HepG2 (cell line): ENCODE results near the gene SAMD10. TPM values are rescaled to one million over a fixed set of nuclear protein-coding genes. Genes with fewer than 3 reads are reported as not detected.

Experiments
- ADNP ChIP-seq: sonication (generic); formaldehyde crosslinking; IDR thresholded peaks from 2 replicates; pipeline ENCODE4 v1.4.0; 2020; ENCODE audit warnings: missing genetic modification reagents
- CENPX ChIP-seq: sonication (generic); formaldehyde crosslinking; IDR thresholded peaks from 2 replicates; pipeline ENCODE4 v1.9.0; 2021; ENCODE audit warnings: mild to moderate bottlenecking, missing genetic modification reagents, moderate library complexity
- ELF1 ChIP-seq: sonication (generic); formaldehyde crosslinking; IDR thresholded peaks from 2 replicates; pipeline ENCODE4 v1.4.0; 2020; ENCODE audit warnings: missing genetic modification reagents
- ESRRA ChIP-seq: sonication (generic); formaldehyde crosslinking; IDR thresholded peaks from 2 replicates; pipeline ENCODE4 v1.5.1; 2020; ENCODE audit warnings: mild to moderate bottlenecking, low read depth, missing genetic modification reagents
- FOXK2 ChIP-seq: fragments of 450-650 bp; IDR thresholded peaks from 2 replicates; pipeline ENCODE4 v1.6.1; 2016
- FOXM1 ChIP-seq: sonication (generic); formaldehyde crosslinking; IDR thresholded peaks from 2 replicates; pipeline ENCODE4 v1.5.0; 2020; ENCODE audit warnings: missing genetic modification reagents
- GPN1 ChIP-seq: sonication (generic); formaldehyde crosslinking; IDR thresholded peaks from 2 replicates; pipeline ENCODE4 v1.5.1; 2020; ENCODE audit warnings: missing genetic modification reagents, borderline replicate concordance
- KLF9 ChIP-seq: IDR thresholded peaks from 2 replicates; pipeline ENCODE4 v1.6.1; 2016; ENCODE audit warnings: low read depth
- NR2F6 ChIP-seq, 2 experiments: IDR thresholded peaks; 2 replicates each; pipeline ENCODE4 v1.6.1; 2016; ENCODE audit warnings: antibody characterized with exemption in 1 of 2, mild to moderate bottlenecking in 1 of 2
- TAF1 ChIP-seq: sonication (generic); formaldehyde crosslinking; IDR thresholded peaks from 2 replicates; pipeline ENCODE4 v1.4.0; 2020; ENCODE audit warnings: missing genetic modification reagents
- WIZ ChIP-seq: sonication (generic); formaldehyde crosslinking; IDR thresholded peaks from 2 replicates; pipeline ENCODE4 v1.5.1; 2020; ENCODE audit warnings: mild to moderate bottlenecking, missing genetic modification reagents
- ZEB1 ChIP-seq: IDR thresholded peaks from 2 replicates; pipeline ENCODE4 v1.6.1; 2012; ENCODE audit warnings: mild to moderate bottlenecking, low read depth, inconsistent platforms; ENCODE audit not compliant: insufficient replicate concordance
- ZIK1 ChIP-seq: sonication (generic); formaldehyde crosslinking; IDR thresholded peaks from 2 replicates; pipeline ENCODE4 v1.5.0; 2020; ENCODE audit warnings: mild to moderate bottlenecking, low read depth, missing genetic modification reagents, borderline replicate concordance
- ZNF253 ChIP-seq: sonication (generic); formaldehyde crosslinking; IDR thresholded peaks from 2 replicates; pipeline ENCODE4 v1.8.0; 2022; ENCODE audit warnings: mild to moderate bottlenecking, missing genetic modification reagents, borderline replicate concordance
- ZNF317 ChIP-seq: sonication (generic); formaldehyde crosslinking; IDR thresholded peaks from 2 replicates; pipeline ENCODE4 v1.5.0; 2020; ENCODE audit warnings: mild to moderate bottlenecking, missing genetic modification reagents
- ZNF326 ChIP-seq: sonication (generic); formaldehyde crosslinking; IDR thresholded peaks from 2 replicates; pipeline ENCODE4 v1.4.0; 2020; ENCODE audit warnings: missing genetic modification reagents, borderline replicate concordance
- ZNF552 ChIP-seq: sonication (generic); formaldehyde crosslinking; IDR thresholded peaks from 2 replicates; pipeline ENCODE4 v1.9.0; 2022; ENCODE audit warnings: missing genetic modification reagents, mild to moderate bottlenecking, borderline replicate concordance
- ZNF580 ChIP-seq: IDR thresholded peaks from 2 replicates; pipeline ENCODE4 v1.6.1; 2016; ENCODE audit warnings: low read depth, borderline replicate concordance
- ZNF746 ChIP-seq: sonication (generic); formaldehyde crosslinking; IDR thresholded peaks from 2 replicates; pipeline ENCODE4 v1.8.0; 2022; ENCODE audit warnings: mild to moderate bottlenecking, missing genetic modification reagents
- polyA plus RNA-seq, 8 experiments: library from polyadenylated mRNA; depleted of rRNA in 3 of 8; stranded (reverse) in 7 of 8; unstranded in 1 of 8; fragments of >200 nt; fragmentation: Illumina TruSeq in 4 of 8; extraction: Trizol in 4 of 8; gene quantifications; 2 replicates each; pipeline versions ENCODE4 v1.2.1 to v1.2.3, GENCODE V29; 2011 to 2016; ENCODE audit warnings: low read depth in 4 of 8, missing spikeins in 1 of 8, mixed read lengths in 1 of 8; ENCODE audit not compliant: insufficient read depth in 1 of 8
- total RNA-seq, 5 experiments: library from RNA; depleted of rRNA; stranded (reverse); fragments of >200 nt; fragmentation: Illumina TruSeq; extraction: Trizol; gene quantifications; 2 replicates each; pipeline ENCODE4 v1.2.3, GENCODE V29; 2016; ENCODE audit warnings: low read depth in 1 of 5
- TF ChIP-seq, protein P1 (sequence below): sonication (generic); formaldehyde crosslinking; IDR thresholded peaks from 2 replicates; pipeline ENCODE4 v1.4.0; 2020; ENCODE audit warnings: mild to moderate bottlenecking, missing genetic modification reagents, borderline replicate concordance
- TF ChIP-seq, protein P2 (sequence below): sonication (generic); formaldehyde crosslinking; IDR thresholded peaks from 2 replicates; pipeline ENCODE4 v1.8.0; 2022; ENCODE audit warnings: mild to moderate bottlenecking, missing genetic modification reagents
- TF ChIP-seq, protein P3 (sequence below): sonication (generic); formaldehyde crosslinking; IDR thresholded peaks from 2 replicates; pipeline ENCODE4 v1.4.0; 2020; ENCODE audit warnings: missing genetic modification reagents

The SAMD10 gene
- total and polyA plus RNA-seq, 2 of the 13 experiments (the other 11 are each of a cell fraction or from before 2014, with no cell fraction given): 6.1 to 11.0 TPM

DNA sequence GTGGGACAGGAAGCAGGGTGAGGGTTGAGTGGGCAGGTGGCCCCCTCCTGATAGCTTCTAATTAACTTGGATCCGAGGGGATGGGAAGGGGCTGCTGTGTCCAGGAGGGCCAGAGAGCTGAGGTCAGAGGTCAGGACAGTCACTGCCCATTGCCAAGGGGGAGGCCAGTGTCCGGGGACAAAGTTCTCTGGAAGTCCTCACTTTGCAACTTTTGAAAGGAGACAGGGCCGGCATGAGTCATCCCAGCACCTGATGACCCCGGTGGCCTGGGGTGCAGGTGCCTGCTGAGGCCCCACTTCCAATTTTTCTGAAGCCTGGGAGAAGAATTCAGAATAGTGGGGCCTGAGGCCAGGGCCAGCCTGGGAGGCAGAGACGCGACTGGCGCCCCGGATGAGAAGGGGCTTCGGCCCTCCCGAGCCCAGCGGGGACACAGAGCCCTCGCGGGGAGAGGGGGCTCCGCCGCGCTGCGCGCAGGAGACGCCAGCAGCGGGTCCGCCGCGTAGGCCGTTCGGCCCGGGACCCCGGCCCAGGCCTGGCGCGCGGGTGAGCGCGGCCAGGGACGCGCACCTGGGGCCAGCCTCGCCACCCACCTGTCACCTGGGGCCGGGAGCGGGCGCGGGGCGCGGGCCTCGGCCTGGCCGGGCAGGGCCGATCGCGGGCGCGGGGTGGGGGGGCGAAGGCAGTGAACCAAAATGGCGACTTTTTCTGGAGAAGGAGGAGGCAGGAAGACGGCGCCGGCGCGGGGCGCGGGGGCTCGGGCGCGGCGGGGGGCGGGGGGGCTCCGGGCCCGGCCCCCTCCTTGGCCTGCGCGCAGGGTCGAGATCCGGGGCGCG is 10.3 kb downstream of the SAMD10 start (continued):
- TF ChIP-seq, protein P1, sequence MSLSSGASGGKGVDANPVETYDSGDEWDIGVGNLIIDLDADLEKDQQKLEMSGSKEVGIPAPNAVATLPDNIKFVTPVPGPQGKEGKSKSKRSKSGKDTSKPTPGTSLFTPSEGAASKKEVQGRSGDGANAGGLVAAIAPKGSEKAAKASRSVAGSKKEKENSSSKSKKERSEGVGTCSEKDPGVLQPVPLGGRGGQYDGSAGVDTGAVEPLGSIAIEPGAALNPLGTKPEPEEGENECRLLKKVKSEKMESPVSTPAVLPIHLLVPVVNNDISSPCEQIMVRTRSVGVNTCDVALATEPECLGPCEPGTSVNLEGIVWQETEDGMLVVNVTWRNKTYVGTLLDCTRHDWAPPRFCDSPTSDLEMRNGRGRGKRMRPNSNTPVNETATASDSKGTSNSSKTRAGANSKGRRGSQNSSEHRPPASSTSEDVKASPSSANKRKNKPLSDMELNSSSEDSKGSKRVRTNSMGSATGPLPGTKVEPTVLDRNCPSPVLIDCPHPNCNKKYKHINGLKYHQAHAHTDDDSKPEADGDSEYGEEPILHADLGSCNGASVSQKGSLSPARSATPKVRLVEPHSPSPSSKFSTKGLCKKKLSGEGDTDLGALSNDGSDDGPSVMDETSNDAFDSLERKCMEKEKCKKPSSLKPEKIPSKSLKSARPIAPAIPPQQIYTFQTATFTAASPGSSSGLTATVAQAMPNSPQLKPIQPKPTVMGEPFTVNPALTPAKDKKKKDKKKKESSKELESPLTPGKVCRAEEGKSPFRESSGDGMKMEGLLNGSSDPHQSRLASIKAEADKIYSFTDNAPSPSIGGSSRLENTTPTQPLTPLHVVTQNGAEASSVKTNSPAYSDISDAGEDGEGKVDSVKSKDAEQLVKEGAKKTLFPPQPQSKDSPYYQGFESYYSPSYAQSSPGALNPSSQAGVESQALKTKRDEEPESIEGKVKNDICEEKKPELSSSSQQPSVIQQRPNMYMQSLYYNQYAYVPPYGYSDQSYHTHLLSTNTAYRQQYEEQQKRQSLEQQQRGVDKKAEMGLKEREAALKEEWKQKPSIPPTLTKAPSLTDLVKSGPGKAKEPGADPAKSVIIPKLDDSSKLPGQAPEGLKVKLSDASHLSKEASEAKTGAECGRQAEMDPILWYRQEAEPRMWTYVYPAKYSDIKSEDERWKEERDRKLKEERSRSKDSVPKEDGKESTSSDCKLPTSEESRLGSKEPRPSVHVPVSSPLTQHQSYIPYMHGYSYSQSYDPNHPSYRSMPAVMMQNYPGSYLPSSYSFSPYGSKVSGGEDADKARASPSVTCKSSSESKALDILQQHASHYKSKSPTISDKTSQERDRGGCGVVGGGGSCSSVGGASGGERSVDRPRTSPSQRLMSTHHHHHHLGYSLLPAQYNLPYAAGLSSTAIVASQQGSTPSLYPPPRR (CRISPR knock-in tag): peak; percentile 74; the same call in 1 of the 2 replicates
- TF ChIP-seq, protein P2, sequence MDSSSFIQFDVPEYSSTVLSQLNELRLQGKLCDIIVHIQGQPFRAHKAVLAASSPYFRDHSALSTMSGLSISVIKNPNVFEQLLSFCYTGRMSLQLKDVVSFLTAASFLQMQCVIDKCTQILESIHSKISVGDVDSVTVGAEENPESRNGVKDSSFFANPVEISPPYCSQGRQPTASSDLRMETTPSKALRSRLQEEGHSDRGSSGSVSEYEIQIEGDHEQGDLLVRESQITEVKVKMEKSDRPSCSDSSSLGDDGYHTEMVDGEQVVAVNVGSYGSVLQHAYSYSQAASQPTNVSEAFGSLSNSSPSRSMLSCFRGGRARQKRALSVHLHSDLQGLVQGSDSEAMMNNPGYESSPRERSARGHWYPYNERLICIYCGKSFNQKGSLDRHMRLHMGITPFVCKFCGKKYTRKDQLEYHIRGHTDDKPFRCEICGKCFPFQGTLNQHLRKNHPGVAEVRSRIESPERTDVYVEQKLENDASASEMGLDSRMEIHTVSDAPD (CRISPR knock-in tag): 0 out of 2 replicates have a peak, but pooled peaks have one; percentile 34
- TF ChIP-seq ESRRA (CRISPR knock-in tag) (peak; percentile 90), ZNF552 (0 out of 2 replicates have a peak, but pooled peaks have one; percentile 16), ELF1 (no peak; the same call in 1 of the 2 replicates), GPN1 (CRISPR knock-in tag) (peak; percentile 76; the same call in 1 of the 2 replicates), ZEB1 (no peak), FOXK2 (no peak), ZNF326 (CRISPR knock-in tag) (no peak), ZIK1 (no peak; the same call in 1 of the 2 replicates), ADNP (no peak), ZNF580 (CRISPR knock-in tag) (peak; percentile 65; the same call in 1 of the 2 replicates), ZNF317 (CRISPR knock-in tag) (peak; percentile 80), WIZ (no peak; the same call in 1 of the 2 replicates), KLF9 (no peak), NR2F6 (IDR thresholded peaks at IDR 0.05) (peak; percentile 100), NR2F6 (CRISPR knock-in tag; IDR thresholded peaks at IDR 0.05) (peak; percentile 100), CENPX (no peak), ZNF746 (peak; percentile 92), FOXM1 (CRISPR knock-in tag) (no peak), ZNF253 (CRISPR knock-in tag) (no peak), TAF1 (CRISPR knock-in tag) (peak; percentile 41; the same call in 1 of the 2 replicates)
- TF ChIP-seq, protein P3, sequence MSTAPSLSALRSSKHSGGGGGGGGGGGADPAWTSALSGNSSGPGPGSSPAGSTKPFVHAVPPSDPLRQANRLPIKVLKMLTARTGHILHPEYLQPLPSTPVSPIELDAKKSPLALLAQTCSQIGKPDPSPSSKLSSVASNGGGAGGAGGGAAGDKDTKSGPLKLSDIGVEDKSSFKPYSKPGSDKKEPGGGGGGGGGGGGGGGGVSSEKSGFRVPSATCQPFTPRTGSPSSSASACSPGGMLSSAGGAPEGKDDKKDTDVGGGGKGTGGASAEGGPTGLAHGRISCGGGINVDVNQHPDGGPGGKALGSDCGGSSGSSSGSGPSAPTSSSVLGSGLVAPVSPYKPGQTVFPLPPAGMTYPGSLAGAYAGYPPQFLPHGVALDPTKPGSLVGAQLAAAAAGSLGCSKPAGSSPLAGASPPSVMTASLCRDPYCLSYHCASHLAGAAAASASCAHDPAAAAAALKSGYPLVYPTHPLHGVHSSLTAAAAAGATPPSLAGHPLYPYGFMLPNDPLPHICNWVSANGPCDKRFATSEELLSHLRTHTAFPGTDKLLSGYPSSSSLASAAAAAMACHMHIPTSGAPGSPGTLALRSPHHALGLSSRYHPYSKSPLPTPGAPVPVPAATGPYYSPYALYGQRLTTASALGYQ (CRISPR knock-in tag): peak; percentile 80
